ENCODE measurements around the gene NYNRIN.
A peak's percentile ranks its signal among the peaks of the same experiment; 100 is the strongest.
"Not testable (repeated sequence)": the region's sequence is repeated elsewhere in the genome, so short reads cannot be mapped to it uniquely, and the experiment has no call there.

NYNRIN gene

DNA sequence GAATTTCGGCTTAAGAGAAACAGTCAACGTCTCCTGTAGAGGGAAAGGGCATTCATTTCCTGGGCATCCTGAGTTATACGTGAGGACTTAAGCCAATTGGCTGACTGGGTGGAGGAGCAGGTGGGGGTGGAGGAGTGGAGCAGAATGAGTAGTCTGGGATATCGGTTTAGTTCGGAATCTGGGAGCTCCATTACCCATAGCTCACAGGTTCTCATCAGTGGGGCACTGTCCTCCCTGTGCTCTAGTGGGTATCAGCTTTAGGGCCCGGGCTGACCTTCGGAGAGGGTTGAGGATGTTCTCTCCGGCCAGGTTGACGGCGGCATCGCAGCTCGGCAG is 43.1 kb downstream of the NYNRIN start:
- no peaks in the 10 kb centered on the region for H3K27me3 ChIP-seq (ENCODE audit: control insufficient read depth in 5 of 5, insufficient read depth in 4 of 5, low read length in 5 of 5)
- peak overlapping the region; percentile 72 to 93 (median 81) for H3K4me3 ChIP-seq (ENCODE audit: low read depth in 1 of 5, low read length in 5 of 5)
- peak overlapping the region; percentile 11 to 97 (median 96) for H3K9ac ChIP-seq (ENCODE audit: low read length in 5 of 5)
- H3K27ac ChIP-seq (ENCODE audit: low read depth, low read length): peak overlapping the region; percentile 100
- H3K36me3 ChIP-seq (ENCODE audit: control insufficient read depth in 5 of 5, insufficient read depth in 5 of 5, low read length in 5 of 5): peaks cover 8 to 44% (median 39%) of the 10 kb centered on the region in 5 donors
- no peaks in the 10 kb centered on the region for H3K9me3 ChIP-seq (ENCODE audit: control insufficient read depth in 5 of 5, low read length in 5 of 5)
- H3K4me1 ChIP-seq (ENCODE audit: control insufficient read depth in 5 of 5, insufficient read depth in 5 of 5, low read length in 5 of 5): peaks cover 9 to 56% (median 45%) of the 10 kb centered on the region in 5 donors

DNA sequence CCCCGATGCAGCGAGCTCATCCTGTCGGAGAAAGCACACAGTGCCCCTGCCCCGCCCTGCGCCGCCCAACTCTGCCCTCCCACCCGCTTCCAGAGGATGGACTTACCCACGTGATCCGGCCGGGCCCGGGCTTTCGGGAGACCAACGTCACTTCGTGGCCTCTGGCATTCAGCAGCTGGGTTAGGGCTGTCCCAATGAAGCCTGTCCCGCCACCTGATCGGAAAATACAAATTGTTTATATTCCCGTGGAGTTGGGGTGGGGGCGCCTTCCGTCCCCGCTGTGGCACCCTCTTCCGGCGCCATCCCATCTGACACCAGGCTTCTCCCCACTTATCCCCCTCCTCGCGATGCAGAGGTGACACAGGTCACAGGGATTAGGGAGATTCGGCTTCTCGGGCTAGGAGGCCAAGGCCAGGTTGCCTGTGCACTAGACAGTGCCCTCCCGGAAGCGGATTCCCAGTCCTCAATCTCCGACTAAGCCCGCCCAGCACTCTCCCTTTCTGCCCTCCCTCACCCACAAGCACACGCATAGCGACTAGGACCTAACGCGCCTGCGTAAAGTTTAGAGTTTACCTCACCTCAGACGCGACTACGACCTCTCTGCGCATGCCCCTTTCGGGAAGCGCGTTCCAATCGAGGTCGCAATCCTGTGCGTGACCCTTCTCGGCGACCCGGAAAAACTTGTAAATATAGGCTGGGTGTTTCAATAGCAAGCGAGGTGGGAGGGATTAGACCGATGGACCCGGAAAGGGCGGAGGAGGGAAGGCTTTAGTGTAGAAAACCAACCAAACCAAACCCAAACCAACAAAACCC is 43.6 kb downstream of the NYNRIN start, which contains the start of gene SDR39U1:
SDR39U1 (minus strand) TSS at position 537 of the 813 bp plus-strand sequence; CDS start at position 530, 7 bp downstream.
- peak within 1 kb of the TSS; percentile 72 to 93 (median 89) for H3K4me3 ChIP-seq (ENCODE audit: low read depth in 1 of 5, low read length in 5 of 5)
- no peaks in the 10 kb centered on the region for H3K9me3 ChIP-seq (ENCODE audit: control insufficient read depth in 5 of 5, low read length in 5 of 5)
- peak within 1 kb of the TSS; percentile 100 for H3K27ac ChIP-seq (ENCODE audit: low read depth, low read length)
- H3K4me1 ChIP-seq (ENCODE audit: control insufficient read depth in 5 of 5, insufficient read depth in 5 of 5, low read length in 5 of 5): peaks cover 7 to 50% (median 39%) of the 10 kb centered on the region in 5 donors
- no peaks in the 10 kb centered on the region for H3K27me3 ChIP-seq (ENCODE audit: control insufficient read depth in 5 of 5, insufficient read depth in 4 of 5, low read length in 5 of 5)
- H3K9ac ChIP-seq (ENCODE audit: low read length in 5 of 5): peak within 1 kb of the TSS; percentile 88 to 97 (median 96)
- H3K36me3 ChIP-seq (ENCODE audit: control insufficient read depth in 5 of 5, insufficient read depth in 5 of 5, low read length in 5 of 5): peaks cover 8 to 38% (median 34%) of the 10 kb centered on the region in 5 donors

- H3K27ac ChIP-seq (ENCODE audit: low read depth, low read length): peak overlapping the region; percentile 100
- H3K36me3 ChIP-seq (ENCODE audit: control insufficient read depth in 5 of 5, insufficient read depth in 5 of 5, low read length in 5 of 5): peaks cover 4 to 31% (median 27%) of the 10 kb centered on the region in 5 donors
- peak overlapping the region in 4 of 5 donors; percentile 75 to 97 (median 86) for H3K9ac ChIP-seq (ENCODE audit: low read length in 5 of 5)
- no peaks in the 10 kb centered on the region for H3K27me3 ChIP-seq (ENCODE audit: control insufficient read depth in 5 of 5, insufficient read depth in 4 of 5, low read length in 5 of 5)
- H3K9me3 ChIP-seq (ENCODE audit: control insufficient read depth in 5 of 5, low read length in 5 of 5): no peaks in the 10 kb centered on the region
- H3K4me1 ChIP-seq (ENCODE audit: control insufficient read depth in 5 of 5, insufficient read depth in 5 of 5, low read length in 5 of 5): peaks cover 5 to 43% (median 35%) of the 10 kb centered on the region in 5 donors
- peak overlapping the region; percentile 65 to 93 (median 89) for H3K4me3 ChIP-seq (ENCODE audit: low read depth in 1 of 5, low read length in 5 of 5)
These were observed 44.4 kb downstream of the NYNRIN start for GRCh38 chr14:24443053-24443665.

DNA sequence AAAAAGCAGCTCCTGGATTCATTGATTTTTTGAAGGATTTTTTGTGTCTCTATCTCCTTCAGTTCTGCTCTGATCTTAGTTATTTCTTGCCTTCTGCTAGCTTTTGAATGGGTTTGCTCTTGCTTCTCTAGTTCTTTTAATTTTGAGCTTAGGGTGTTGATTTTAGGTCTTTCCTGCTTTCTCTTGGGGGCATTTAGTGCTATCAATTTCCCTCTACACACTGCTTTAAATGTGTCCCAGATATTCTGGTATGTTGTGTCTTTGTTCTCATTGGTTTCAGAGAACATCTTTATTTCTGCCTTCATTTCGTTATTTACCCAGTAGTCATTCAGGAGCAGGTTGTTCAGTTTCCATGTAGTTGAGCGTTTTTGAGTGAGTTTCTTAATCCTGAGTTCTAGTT is 52.0 kb downstream of the NYNRIN start:
- not testable (repeated sequence) for H3K9ac ChIP-seq (ENCODE audit: low read length in 5 of 5); H3K27ac ChIP-seq (ENCODE audit: low read depth, low read length); H3K36me3 ChIP-seq (ENCODE audit: control insufficient read depth in 5 of 5, insufficient read depth in 5 of 5, low read length in 5 of 5); H3K4me3 ChIP-seq (ENCODE audit: low read depth in 1 of 5, low read length in 5 of 5); H3K27me3 ChIP-seq (ENCODE audit: control insufficient read depth in 5 of 5, insufficient read depth in 4 of 5, low read length in 5 of 5); H3K4me1 ChIP-seq (ENCODE audit: control insufficient read depth in 5 of 5, insufficient read depth in 5 of 5, low read length in 5 of 5); H3K9me3 ChIP-seq (ENCODE audit: control insufficient read depth in 5 of 5, low read length in 5 of 5)

DNA sequence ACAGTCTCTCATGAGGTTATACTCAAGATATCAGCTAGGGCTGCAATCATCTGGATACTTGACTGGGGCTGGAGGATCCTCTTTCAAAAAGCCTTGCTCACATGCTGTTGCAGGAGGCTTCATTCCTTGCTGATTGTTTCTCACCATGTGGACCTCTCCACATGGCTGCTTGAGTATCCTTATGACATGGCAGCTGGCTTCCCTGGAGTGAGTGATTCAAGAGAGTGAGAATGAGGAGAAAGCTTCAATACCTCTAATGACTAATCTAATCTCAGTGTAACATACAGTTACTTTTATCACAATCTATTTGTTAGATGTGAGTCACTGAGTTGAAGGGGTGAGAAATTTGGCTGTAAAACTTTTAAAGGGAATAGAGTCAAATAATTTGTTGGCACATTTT is 58.2 kb downstream of the NYNRIN start:
- Histone ChIP-seq H3K9ac (ENCODE audit: low read length in 5 of 5) (no peak overlapping the region), H3K4me3 (ENCODE audit: low read depth in 1 of 5, low read length in 5 of 5) (no peak overlapping the region), H3K36me3 (ENCODE audit: control insufficient read depth in 5 of 5, insufficient read depth in 5 of 5, low read length in 5 of 5) (no peaks in the 10 kb centered on the region), H3K9me3 (ENCODE audit: control insufficient read depth in 5 of 5, low read length in 5 of 5) (peaks cover 0 to 2% (median 0%) of the 10 kb centered on the region in 5 donors), H3K27me3 (ENCODE audit: control insufficient read depth in 5 of 5, insufficient read depth in 4 of 5, low read length in 5 of 5) (no peaks in the 10 kb centered on the region), H3K4me1 (ENCODE audit: control insufficient read depth in 5 of 5, insufficient read depth in 5 of 5, low read length in 5 of 5) (peaks cover 0 to 18% (median 10%) of the 10 kb centered on the region in 5 donors), H3K27ac (ENCODE audit: low read depth, low read length) (no peak overlapping the region)

DNA sequence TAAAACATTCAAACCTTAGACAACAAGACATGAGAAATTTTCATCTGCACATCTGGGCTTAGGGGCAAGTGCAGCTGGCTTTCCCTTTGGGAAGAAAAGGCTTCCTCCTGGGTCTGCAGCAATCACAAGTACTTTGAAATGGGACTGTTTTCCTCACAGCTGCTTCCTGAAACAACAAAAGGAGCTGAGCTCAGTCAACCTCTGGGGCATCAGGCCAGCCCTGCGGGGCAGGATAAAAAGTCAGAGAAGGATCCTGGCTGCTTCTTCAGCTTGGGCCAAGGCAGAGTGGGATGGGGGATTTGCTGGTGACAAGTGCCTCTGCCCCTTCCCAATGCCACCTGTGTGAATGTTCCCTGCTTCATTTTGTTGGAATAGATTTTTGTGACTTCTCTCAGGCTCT is 59.9 kb downstream of the NYNRIN start:
- no peak overlapping the region for H3K9ac ChIP-seq (ENCODE audit: low read length in 5 of 5)
- H3K36me3 ChIP-seq (ENCODE audit: control insufficient read depth in 5 of 5, insufficient read depth in 5 of 5, low read length in 5 of 5): no peaks in the 10 kb centered on the region
- peaks cover 0 to 18% (median 10%) of the 10 kb centered on the region in 5 donors for H3K4me1 ChIP-seq (ENCODE audit: control insufficient read depth in 5 of 5, insufficient read depth in 5 of 5, low read length in 5 of 5)
- H3K9me3 ChIP-seq (ENCODE audit: control insufficient read depth in 5 of 5, low read length in 5 of 5): peaks cover 0 to 2% (median 0%) of the 10 kb centered on the region in 5 donors
- no peak overlapping the region for H3K27ac ChIP-seq (ENCODE audit: low read depth, low read length)
- no peak overlapping the region for H3K4me3 ChIP-seq (ENCODE audit: low read depth in 1 of 5, low read length in 5 of 5)
- H3K27me3 ChIP-seq (ENCODE audit: control insufficient read depth in 5 of 5, insufficient read depth in 4 of 5, low read length in 5 of 5): no peaks in the 10 kb centered on the region

GRCh38 chr14:24459331-24459730 is 60.5 kb downstream of the NYNRIN start:
- no peak overlapping the region for H3K9ac ChIP-seq (ENCODE audit: low read length in 5 of 5)
- H3K4me3 ChIP-seq (ENCODE audit: low read depth in 1 of 5, low read length in 5 of 5): no peak overlapping the region

GRCh38 chr14:24461336-24461735 is 62.5 kb downstream of the NYNRIN start:
- Histone ChIP-seq H3K27me3 (ENCODE audit: control insufficient read depth in 5 of 5, insufficient read depth in 4 of 5, low read length in 5 of 5) (no peaks in the 10 kb centered on the region), H3K4me3 (ENCODE audit: low read depth in 1 of 5, low read length in 5 of 5) (no peak overlapping the region)

More at GRCh38 chr14:24459331-24459730, 60.5 kb downstream of the NYNRIN start:
- H3K27ac ChIP-seq (ENCODE audit: low read depth, low read length): no peak overlapping the region
- H3K27me3 ChIP-seq (ENCODE audit: control insufficient read depth in 5 of 5, insufficient read depth in 4 of 5, low read length in 5 of 5): no peaks in the 10 kb centered on the region
- H3K4me1 ChIP-seq (ENCODE audit: control insufficient read depth in 5 of 5, insufficient read depth in 5 of 5, low read length in 5 of 5): peaks cover 0 to 18% (median 10%) of the 10 kb centered on the region in 5 donors
- H3K36me3 ChIP-seq (ENCODE audit: control insufficient read depth in 5 of 5, insufficient read depth in 5 of 5, low read length in 5 of 5): no peaks in the 10 kb centered on the region
- H3K9me3 ChIP-seq (ENCODE audit: control insufficient read depth in 5 of 5, low read length in 5 of 5): peaks cover 0 to 2% (median 0%) of the 10 kb centered on the region in 5 donors

DNA sequence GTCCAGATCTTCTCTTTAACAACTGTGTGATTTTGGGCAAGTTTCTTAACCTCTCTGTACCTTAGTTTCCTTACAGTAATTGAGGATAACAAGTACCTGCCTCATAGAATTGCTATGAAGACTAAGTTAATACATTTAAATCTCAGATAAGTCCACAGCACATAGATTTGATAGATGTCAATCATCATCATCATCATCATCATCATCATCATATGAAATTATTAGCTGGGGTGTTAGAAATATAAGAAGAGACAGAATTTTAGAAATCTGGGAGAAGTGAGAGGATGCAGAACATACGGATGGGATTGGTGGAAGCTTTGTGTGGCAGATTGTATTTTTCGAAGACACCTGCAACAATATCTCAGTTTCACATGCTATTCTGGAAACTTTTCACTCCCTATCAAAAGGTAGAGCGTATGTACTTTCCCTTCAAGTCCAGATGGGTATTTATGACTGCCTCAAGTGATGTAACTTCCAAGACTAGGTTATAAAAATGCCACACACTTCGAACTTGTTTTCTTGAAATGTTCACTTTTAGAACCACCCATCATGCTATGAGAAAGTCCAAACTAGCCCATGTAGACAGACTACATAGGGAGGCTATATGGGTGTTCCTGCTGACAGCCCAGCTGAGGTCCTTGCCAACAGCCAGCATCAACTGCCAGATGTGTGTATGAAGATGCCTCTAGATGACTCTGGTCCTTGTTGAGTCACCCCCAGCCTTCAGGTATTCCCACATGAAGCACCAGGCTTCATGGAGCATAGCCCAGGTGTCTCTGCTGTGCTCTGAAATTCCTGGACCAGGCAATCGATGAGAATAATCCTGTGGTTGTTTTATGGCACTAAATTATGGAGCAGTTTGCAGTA is 64.4 kb downstream of the NYNRIN start:
- no peak overlapping the region for H3K4me3 ChIP-seq (ENCODE audit: low read depth in 1 of 5, low read length in 5 of 5)
- H3K27ac ChIP-seq (ENCODE audit: low read depth, low read length): no peak overlapping the region
- H3K9ac ChIP-seq (ENCODE audit: low read length in 5 of 5): no peak overlapping the region
- H3K9me3 ChIP-seq (ENCODE audit: control insufficient read depth in 5 of 5, low read length in 5 of 5): peaks cover 0 to 2% (median 0%) of the 10 kb centered on the region in 5 donors
- H3K36me3 ChIP-seq (ENCODE audit: control insufficient read depth in 5 of 5, insufficient read depth in 5 of 5, low read length in 5 of 5): no peaks in the 10 kb centered on the region
- H3K27me3 ChIP-seq (ENCODE audit: control insufficient read depth in 5 of 5, insufficient read depth in 4 of 5, low read length in 5 of 5): no peaks in the 10 kb centered on the region
- H3K4me1 ChIP-seq (ENCODE audit: control insufficient read depth in 5 of 5, insufficient read depth in 5 of 5, low read length in 5 of 5): peaks cover 0 to 15% (median 10%) of the 10 kb centered on the region in 5 donors

More at GRCh38 chr14:24461336-24461735, 62.5 kb downstream of the NYNRIN start:
- Histone ChIP-seq H3K27ac (ENCODE audit: low read depth, low read length) (no peak overlapping the region), H3K9ac (ENCODE audit: low read length in 5 of 5) (no peak overlapping the region), H3K4me1 (ENCODE audit: control insufficient read depth in 5 of 5, insufficient read depth in 5 of 5, low read length in 5 of 5) (peaks cover 0 to 18% (median 10%) of the 10 kb centered on the region in 5 donors), H3K9me3 (ENCODE audit: control insufficient read depth in 5 of 5, low read length in 5 of 5) (peaks cover 0 to 2% (median 0%) of the 10 kb centered on the region in 5 donors), H3K36me3 (ENCODE audit: control insufficient read depth in 5 of 5, insufficient read depth in 5 of 5, low read length in 5 of 5) (no peaks in the 10 kb centered on the region)
